A549 (cell line): ENCODE data around the gene RNF141. TPM values are rescaled to one million over a fixed set of nuclear protein-coding genes. Genes with fewer than 3 reads are reported as not detected.

Source experiments
- ATAC-seq, 2 experiments: fragments of 200-7000 bp in 1 of 2; fragments of >200 bp in 1 of 2; cut with Nextera tagmentation in 1 of 2; cut with Tn5 transposase in 1 of 2; 3 replicates each; pipeline versions ENCODE4 v1.8.0 to v1.9.1; 2018 to 2020; ENCODE audit warnings: mild to moderate bottlenecking in 1 of 2, moderate library complexity in 1 of 2
- CTCF ChIA-PET: fragments of 300-600 bp; sonication (Branson Sonifier 250); formaldehyde crosslinking; extraction: SDS; loops from one replicate; lab custom pipeline; 2021; ENCODE audit warnings: antibody characterized with exemption, inconsistent platforms; lab: Yijun Ruan, JAX
- POLR2A ChIA-PET: fragments of 350-600 bp; formaldehyde crosslinking; extraction: SDS; loops from one replicate; lab custom pipeline; 2021; ENCODE audit warnings: antibody characterized with exemption, inconsistent platforms; lab: Yijun Ruan, JAX
- DNase-seq, 2 experiments: peaks; one replicate each; pipeline versions ENCODE4 v3.0.0 to v3.0.0-alpha.2; 2011 to 2016; ENCODE audit warnings: low read depth in 1 of 2, low spot score in 1 of 2
- FAIRE-seq: peaks from 2 replicates; lab custom pipeline; 2011; peaks lifted over from hg19 to GRCh38; lab: Jason Lieb, UNC
- H3K27ac ChIP-seq, 2 experiments: fragments of >200 bp; sonication (Bioruptor Twin); formaldehyde crosslinking; 3 replicates each; pipeline ENCODE4 v1.5.1; 2016 to 2017
- H3K4me1 ChIP-seq: fragments of >200 bp; sonication (Bioruptor Twin); formaldehyde crosslinking; 3 replicates; pipeline ENCODE4 v1.6.1; 2016
- H3K4me2 ChIP-seq: fragments of >200 bp; sonication (Bioruptor Twin); formaldehyde crosslinking; 3 replicates; pipeline ENCODE4 v1.6.1; 2016
- H3K4me3 ChIP-seq: fragments of >200 bp; sonication (Bioruptor Twin); formaldehyde crosslinking; 3 replicates; pipeline ENCODE4 v1.5.1; 2016
- H3K9me3 ChIP-seq: fragments of >200 bp; sonication (Bioruptor Twin); formaldehyde crosslinking; 3 replicates; pipeline ENCODE4 v1.6.1; 2016
- BHLHE40 ChIP-seq: IDR thresholded peaks from 2 replicates; pipeline ENCODE4 v1.6.1; 2012; ENCODE audit warnings: low read depth, low read length, inconsistent platforms
- CEBPB ChIP-seq, 2 experiments: fragments of >200 bp in 1 of 2; sonication (Bioruptor Twin) in 1 of 2; formaldehyde crosslinking in 1 of 2; IDR thresholded peaks; 2 replicates each; pipeline ENCODE4 v1.6.1; 2012 to 2016
- FOSB ChIP-seq: fragments of 250-450 bp; sonication (Bioruptor Pico); IDR thresholded peaks from 2 replicates; pipeline ENCODE4 v1.5.0; 2020; ENCODE audit warnings: mild to moderate bottlenecking, moderate library complexity
- HEYL ChIP-seq: fragments of 250-450 bp; sonication (Bioruptor Pico); IDR thresholded peaks from 2 replicates; pipeline ENCODE4 v1.8.0; 2021; ENCODE audit warnings: mild to moderate bottlenecking, moderate library complexity
- RARB ChIP-seq: fragments of 250-450 bp; sonication (Bioruptor Pico); IDR thresholded peaks from 2 replicates; pipeline ENCODE4 v1.8.0; 2021; ENCODE audit warnings: mild to moderate bottlenecking, moderate library complexity
- ZSCAN20 ChIP-seq: fragments of 250-450 bp; sonication (Bioruptor Pico); IDR thresholded peaks from 2 replicates; pipeline ENCODE4 v1.8.0; 2022; ENCODE audit warnings: mild to moderate bottlenecking, moderate library complexity
- WGBS: methylation state at CpG from one replicate; pipeline ENCODE4 v1.1.6; 2017; ENCODE audit errors: missing lambda C conversion rate; 5-methylcytosine and 5-hydroxymethylcytosine counted together
- polyA plus RNA-seq, 4 experiments: library from polyadenylated mRNA; depleted of rRNA in 3 of 4; stranded (reverse); fragments of >200 nt; fragmentation: RNase III in 1 of 4; extraction: RNeasy Plus Mini Kit Qiagen cat#74134 plus additional on column Dnase treatment in 1 of 4; gene quantifications; 2 replicates in 3 of 4; 3 replicates in 1 of 4; pipeline ENCODE4 v1.2.3, GENCODE V29; 2011 to 2017
- TF ChIP-seq, protein P1 (sequence below): IDR thresholded peaks from 2 replicates; pipeline ENCODE4 v1.6.1; 2012; ENCODE audit warnings: low read depth, borderline replicate concordance
- TF ChIP-seq, protein P2 (sequence below): IDR thresholded peaks from 2 replicates; pipeline ENCODE4 v1.6.1; 2012
- TF ChIP-seq, protein P3 (sequence below): fragments of >200 bp; sonication (Bioruptor Twin); formaldehyde crosslinking; IDR thresholded peaks from 3 replicates; pipeline ENCODE4 v1.6.1; 2016
- TF ChIP-seq, protein P4 (sequence below): fragments of 450-650 bp; IDR thresholded peaks from 2 replicates; pipeline ENCODE4 v1.6.1; 2014; ENCODE audit warnings: antibody characterized with exemption
- TF ChIP-seq, protein P5 (sequence below): fragments of >200 bp; sonication (Bioruptor Twin); formaldehyde crosslinking; IDR thresholded peaks from 3 replicates; pipeline ENCODE4 v1.5.1; 2016
- TF ChIP-seq, protein P6 (sequence below): fragments of 250-450 bp; sonication (Bioruptor Pico); IDR thresholded peaks from 2 replicates; pipeline ENCODE4 v1.5.0; 2021; ENCODE audit warnings: mild to moderate bottlenecking, moderate library complexity, borderline replicate concordance
- TF ChIP-seq, protein P7 (sequence below): fragments of 200-600 bp; sonication (generic); IDR thresholded peaks from 2 replicates; pipeline ENCODE4 v1.6.1; 2016; ENCODE audit warnings: antibody characterized with exemption, mild to moderate bottlenecking, moderate library complexity

RNF141 gene
- polyA plus RNA-seq, 2 of the 4 experiments (the other 2 are of a cell fraction): 16.8 to 33.3 TPM

DNA sequence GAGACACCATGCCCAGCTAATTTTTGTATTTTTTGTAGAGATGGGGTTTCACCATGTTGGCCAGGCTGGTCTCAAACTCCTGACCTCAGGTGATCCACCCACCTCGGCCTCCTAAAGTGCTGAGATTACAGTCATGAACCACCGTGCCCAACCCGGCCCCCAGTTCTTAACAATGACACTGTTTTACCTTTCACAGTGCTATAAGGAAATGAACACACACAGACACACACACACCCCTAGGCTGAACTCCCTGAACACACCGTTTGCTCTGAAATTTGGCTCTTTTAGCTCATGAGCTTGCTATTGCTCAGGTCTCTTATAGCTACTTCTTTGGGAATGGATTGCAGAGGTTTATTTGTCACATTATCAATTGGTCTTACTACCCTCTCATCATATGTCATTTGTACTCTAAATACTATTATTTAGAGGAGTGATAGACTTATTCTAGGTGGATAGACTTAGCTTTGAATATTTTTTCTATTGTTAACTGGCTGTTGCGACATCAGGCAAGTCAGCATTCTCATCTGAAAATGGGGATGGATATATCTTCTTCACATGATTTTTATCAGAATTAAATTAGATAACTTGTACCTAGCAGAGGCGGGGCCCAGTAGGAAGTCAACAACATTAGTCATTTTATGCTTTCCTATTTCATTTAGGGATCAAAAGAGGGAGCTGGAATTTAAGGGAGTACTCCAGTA, 25.4 kb upstream of the RNF141 start:
- DNase-seq: no peak
- Histone ChIP-seq H3K9me3 (no peaks in the 10 kb centered on the region), H3K4me3 (no peak overlapping the region), H3K4me2 (no peak overlapping the region), H3K27ac (no peak overlapping the region), H3K4me1 (peaks cover 4% of the 10 kb centered on the region)
- TF ChIP-seq CEBPB (IDR thresholded peaks at IDR 0.05) (peak; percentile 59 to 64; a peak in 2 of 4 replicates), RARB (CRISPR knock-in tag) (no peak)
- ATAC-seq: no peak
- ChIA-PET CTCF (interaction anchor here (0.6 to 2.9 kb wide), 4 partner anchors 25 to 160 kb away, joined by 3 to 10 read pairs (median 7); partner anchors contain the start of gene RNF141), POLR2A (no interaction called here)
- 74% methylated on average over 6 of the region's 6 CpGs for WGBS
- no peak for FAIRE-seq

DNA sequence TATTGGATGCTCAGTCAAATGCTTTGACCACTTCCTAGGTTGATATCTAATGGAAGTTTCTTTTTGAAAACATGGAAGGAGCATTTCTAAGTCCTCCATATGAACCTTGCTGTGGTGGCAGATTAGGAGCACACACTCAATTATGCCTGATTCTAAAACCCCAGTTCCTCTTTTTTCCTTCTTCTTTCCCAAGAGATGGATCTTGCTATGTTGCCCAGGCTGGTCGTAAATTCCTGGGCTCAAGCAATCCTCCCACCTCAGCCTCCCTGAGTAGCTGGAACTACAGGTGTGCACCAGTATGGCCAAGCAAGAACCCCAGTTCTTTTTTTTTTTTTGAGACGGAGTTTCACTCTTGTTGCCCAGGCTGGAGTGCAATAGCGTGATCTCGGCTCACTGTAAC, 24.5 kb upstream of the RNF141 start:
- peaks cover 14% of the 10 kb centered on the region for H3K4me1 ChIP-seq
- no peak for DNase-seq
- TF ChIP-seq, protein P1, sequence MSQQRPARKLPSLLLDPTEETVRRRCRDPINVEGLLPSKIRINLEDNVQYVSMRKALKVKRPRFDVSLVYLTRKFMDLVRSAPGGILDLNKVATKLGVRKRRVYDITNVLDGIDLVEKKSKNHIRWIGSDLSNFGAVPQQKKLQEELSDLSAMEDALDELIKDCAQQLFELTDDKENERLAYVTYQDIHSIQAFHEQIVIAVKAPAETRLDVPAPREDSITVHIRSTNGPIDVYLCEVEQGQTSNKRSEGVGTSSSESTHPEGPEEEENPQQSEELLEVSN: no peak
- no peak for TF ChIP-seq BHLHE40
- TF ChIP-seq, protein P2, sequence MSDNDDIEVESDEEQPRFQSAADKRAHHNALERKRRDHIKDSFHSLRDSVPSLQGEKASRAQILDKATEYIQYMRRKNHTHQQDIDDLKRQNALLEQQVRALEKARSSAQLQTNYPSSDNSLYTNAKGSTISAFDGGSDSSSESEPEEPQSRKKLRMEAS: no peak
- TF ChIP-seq, protein P3, sequence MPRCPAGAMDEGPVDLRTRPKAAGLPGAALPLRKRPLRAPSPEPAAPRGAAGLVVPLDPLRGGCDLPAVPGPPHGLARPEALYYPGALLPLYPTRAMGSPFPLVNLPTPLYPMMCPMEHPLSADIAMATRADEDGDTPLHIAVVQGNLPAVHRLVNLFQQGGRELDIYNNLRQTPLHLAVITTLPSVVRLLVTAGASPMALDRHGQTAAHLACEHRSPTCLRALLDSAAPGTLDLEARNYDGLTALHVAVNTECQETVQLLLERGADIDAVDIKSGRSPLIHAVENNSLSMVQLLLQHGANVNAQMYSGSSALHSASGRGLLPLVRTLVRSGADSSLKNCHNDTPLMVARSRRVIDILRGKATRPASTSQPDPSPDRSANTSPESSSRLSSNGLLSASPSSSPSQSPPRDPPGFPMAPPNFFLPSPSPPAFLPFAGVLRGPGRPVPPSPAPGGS: no peak
- no peak for TF ChIP-seq HEYL (CRISPR knock-in tag)
- no peak for TF ChIP-seq FOSB
- TF ChIP-seq, protein P4, sequence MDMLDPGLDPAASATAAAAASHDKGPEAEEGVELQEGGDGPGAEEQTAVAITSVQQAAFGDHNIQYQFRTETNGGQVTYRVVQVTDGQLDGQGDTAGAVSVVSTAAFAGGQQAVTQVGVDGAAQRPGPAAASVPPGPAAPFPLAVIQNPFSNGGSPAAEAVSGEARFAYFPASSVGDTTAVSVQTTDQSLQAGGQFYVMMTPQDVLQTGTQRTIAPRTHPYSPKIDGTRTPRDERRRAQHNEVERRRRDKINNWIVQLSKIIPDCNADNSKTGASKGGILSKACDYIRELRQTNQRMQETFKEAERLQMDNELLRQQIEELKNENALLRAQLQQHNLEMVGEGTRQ: no peak
- TF ChIP-seq ZSCAN20 (CRISPR knock-in tag): no peak
- TF ChIP-seq, all 56 proteins: peak for 0
- H3K4me2 ChIP-seq: no peak overlapping the region
- H3K4me3 ChIP-seq: no peak overlapping the region
- no peak for ATAC-seq
- H3K27ac ChIP-seq: no peak overlapping the region
- whole genome bisulfite sequencing: 96% methylated on average over 4 of the region's 4 CpGs
- H3K9me3 ChIP-seq: no peaks in the 10 kb centered on the region
- POLR2A ChIA-PET: no interaction called here
- CTCF ChIA-PET: interaction anchor here (0.7 to 1.8 kb wide), 4 partner anchors 8 to 24 kb away, joined by 3 to 10 read pairs (median 6); partner anchors contain the start of gene RNF141
- FAIRE-seq: no peak

DNA sequence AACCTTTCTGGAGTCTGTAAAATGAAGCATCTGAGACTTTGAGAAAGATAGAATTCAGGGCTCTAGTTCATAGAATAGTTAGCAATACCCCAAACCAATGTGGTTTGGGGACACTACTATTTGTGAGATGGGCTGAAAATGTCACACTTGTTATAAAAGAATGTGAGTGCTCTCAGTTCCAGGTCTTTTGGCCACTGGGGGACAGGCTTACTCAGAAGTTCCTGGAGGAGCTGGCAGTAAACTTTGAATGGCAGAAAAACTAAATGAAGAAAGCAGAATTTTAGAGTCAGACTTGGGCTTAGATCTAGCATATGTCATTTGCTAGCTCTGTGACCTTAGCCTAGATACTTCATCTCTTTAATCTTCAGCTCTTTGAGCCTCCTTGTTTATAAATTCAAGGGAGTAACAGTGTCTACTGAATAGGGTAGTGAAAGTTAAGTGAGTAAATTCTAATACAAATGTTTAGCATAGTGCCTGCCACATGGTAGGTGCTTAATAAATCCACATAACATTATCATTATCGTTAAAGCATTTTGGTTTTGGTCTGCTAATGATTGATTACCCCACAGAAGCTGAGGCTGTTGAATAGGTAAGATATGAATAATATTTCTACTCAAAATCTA, 23.8 kb upstream of the RNF141 start:
- TF ChIP-seq, protein P5, sequence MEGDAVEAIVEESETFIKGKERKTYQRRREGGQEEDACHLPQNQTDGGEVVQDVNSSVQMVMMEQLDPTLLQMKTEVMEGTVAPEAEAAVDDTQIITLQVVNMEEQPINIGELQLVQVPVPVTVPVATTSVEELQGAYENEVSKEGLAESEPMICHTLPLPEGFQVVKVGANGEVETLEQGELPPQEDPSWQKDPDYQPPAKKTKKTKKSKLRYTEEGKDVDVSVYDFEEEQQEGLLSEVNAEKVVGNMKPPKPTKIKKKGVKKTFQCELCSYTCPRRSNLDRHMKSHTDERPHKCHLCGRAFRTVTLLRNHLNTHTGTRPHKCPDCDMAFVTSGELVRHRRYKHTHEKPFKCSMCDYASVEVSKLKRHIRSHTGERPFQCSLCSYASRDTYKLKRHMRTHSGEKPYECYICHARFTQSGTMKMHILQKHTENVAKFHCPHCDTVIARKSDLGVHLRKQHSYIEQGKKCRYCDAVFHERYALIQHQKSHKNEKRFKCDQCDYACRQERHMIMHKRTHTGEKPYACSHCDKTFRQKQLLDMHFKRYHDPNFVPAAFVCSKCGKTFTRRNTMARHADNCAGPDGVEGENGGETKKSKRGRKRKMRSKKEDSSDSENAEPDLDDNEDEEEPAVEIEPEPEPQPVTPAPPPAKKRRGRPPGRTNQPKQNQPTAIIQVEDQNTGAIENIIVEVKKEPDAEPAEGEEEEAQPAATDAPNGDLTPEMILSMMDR: peak; percentile 14; the same call in 1 of the 3 replicates
- no peak for TF ChIP-seq FOSB
- Histone ChIP-seq H3K9me3 (no peaks in the 10 kb centered on the region), H3K4me1 (peaks cover 14% of the 10 kb centered on the region), H3K4me2 (no peak overlapping the region), H3K4me3 (no peak overlapping the region), H3K27ac (no peak overlapping the region)
- CTCF ChIA-PET: interaction anchor here (0.7 to 1.8 kb wide), 7 partner anchors 9 to 24 kb away, joined by 3 to 10 read pairs (median 5); partner anchors contain the start of gene RNF141
- peak in 1 of 2 experiments; percentile 34; a peak in 2 of 6 replicates for ATAC-seq
- POLR2A ChIA-PET: no interaction called here
- FAIRE-seq: no peak
- DNase-seq: no peak
- 10% methylated on average over 1 of the region's 1 CpG for WGBS

DNA sequence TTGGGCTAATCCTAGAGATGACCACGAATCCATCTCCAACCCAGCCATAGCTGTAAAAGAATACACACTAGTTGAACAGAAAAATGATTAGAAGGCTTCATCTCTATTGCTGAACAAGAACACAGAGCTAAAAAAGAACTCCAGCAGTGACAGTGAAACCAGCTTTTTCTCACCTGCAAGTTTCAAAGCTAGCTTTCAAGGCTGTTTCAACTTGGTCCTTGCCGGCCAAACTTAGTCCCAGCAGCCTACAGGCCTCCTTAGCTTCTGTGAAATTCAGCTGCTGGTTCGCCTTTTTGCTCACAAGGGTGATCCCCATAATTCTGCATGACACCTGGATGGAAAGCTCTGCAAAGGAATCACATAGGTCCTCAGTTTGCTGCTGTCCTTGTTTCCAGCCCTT, 23.0 kb upstream of the RNF141 start:
- Histone ChIP-seq H3K4me3 (no peak overlapping the region), H3K27ac (no peak overlapping the region), H3K9me3 (no peaks in the 10 kb centered on the region), H3K4me1 (peaks cover 14% of the 10 kb centered on the region), H3K4me2 (no peak overlapping the region)
- ATAC-seq: no peak
- ChIA-PET POLR2A (no interaction called here), CTCF (interaction anchor here (0.9 to 1.7 kb wide), 4 partner anchors 10 to 23 kb away, joined by 3 to 5 read pairs (median 4); partner anchors contain the start of gene RNF141)
- no peak for DNase-seq
- FAIRE-seq: no peak
- 56% methylated on average over 3 of the region's 3 CpGs for WGBS
- TF ChIP-seq, protein P6, sequence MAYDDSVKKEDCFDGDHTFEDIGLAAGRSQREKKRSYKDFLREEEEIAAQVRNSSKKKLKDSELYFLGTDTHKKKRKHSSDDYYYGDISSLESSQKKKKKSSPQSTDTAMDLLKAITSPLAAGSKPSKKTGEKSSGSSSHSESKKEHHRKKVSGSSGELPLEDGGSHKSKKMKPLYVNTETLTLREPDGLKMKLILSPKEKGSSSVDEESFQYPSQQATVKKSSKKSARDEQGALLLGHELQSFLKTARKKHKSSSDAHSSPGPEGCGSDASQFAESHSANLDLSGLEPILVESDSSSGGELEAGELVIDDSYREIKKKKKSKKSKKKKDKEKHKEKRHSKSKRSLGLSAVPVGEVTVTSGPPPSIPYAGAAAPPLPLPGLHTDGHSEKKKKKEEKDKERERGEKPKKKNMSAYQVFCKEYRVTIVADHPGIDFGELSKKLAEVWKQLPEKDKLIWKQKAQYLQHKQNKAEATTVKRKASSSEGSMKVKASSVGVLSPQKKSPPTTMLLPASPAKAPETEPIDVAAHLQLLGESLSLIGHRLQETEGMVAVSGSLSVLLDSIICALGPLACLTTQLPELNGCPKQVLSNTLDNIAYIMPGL: no peak
- TF ChIP-seq, protein P3: no peak
- TF ChIP-seq, protein P7, sequence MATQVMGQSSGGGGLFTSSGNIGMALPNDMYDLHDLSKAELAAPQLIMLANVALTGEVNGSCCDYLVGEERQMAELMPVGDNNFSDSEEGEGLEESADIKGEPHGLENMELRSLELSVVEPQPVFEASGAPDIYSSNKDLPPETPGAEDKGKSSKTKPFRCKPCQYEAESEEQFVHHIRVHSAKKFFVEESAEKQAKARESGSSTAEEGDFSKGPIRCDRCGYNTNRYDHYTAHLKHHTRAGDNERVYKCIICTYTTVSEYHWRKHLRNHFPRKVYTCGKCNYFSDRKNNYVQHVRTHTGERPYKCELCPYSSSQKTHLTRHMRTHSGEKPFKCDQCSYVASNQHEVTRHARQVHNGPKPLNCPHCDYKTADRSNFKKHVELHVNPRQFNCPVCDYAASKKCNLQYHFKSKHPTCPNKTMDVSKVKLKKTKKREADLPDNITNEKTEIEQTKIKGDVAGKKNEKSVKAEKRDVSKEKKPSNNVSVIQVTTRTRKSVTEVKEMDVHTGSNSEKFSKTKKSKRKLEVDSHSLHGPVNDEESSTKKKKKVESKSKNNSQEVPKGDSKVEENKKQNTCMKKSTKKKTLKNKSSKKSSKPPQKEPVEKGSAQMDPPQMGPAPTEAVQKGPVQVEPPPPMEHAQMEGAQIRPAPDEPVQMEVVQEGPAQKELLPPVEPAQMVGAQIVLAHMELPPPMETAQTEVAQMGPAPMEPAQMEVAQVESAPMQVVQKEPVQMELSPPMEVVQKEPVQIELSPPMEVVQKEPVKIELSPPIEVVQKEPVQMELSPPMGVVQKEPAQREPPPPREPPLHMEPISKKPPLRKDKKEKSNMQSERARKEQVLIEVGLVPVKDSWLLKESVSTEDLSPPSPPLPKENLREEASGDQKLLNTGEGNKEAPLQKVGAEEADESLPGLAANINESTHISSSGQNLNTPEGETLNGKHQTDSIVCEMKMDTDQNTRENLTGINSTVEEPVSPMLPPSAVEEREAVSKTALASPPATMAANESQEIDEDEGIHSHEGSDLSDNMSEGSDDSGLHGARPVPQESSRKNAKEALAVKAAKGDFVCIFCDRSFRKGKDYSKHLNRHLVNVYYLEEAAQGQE: no peak
